Psoas muscle (tissue), 8 donors: ENCODE results near the gene TOR1AIP2. TPM values are rescaled to one million over a fixed set of nuclear protein-coding genes. Genes with fewer than 3 reads are reported as not detected.

Source experiments
- ATAC-seq, 4 donors: fragments of 200-7000 bp; cut with Tn5 transposase; one replicate each; pipeline ENCODE4 v1.9.1; 2020; ENCODE audit warnings: moderate library complexity in 3 of 4, mild to moderate bottlenecking in 2 of 4
- DNase-seq, 2 donors: peaks; one replicate each; pipeline ENCODE4 v3.0.0-alpha.2; 2020
- H3K27ac ChIP-seq: fragments of 200-600 bp; one replicate; pipeline ENCODE4 v1.8.0; 2022
- H3K27me3 ChIP-seq, 3 donors: fragments of 200-600 bp in 1 of 3; one replicate each; pipeline versions ENCODE4 v1.6.1 to v1.8.0; 2013 to 2022; ENCODE audit warnings: low read length in 2 of 3, mild to moderate bottlenecking in 2 of 3, moderate library complexity in 1 of 3; ENCODE audit not compliant: insufficient read depth in 3 of 3
- H3K36me3 ChIP-seq, 2 donors: fragments of 200-600 bp in 1 of 2; one replicate each; pipeline versions ENCODE4 v1.6.1 to v1.8.0; 2013 to 2022; ENCODE audit warnings: low read depth in 1 of 2, mild to moderate bottlenecking in 1 of 2, moderate library complexity in 1 of 2; ENCODE audit not compliant: insufficient read depth in 1 of 2
- H3K4me1 ChIP-seq: fragments of 200-600 bp; one replicate; pipeline ENCODE4 v1.8.0; 2022
- H3K4me3 ChIP-seq: fragments of 200-600 bp; one replicate; pipeline ENCODE4 v1.8.0; 2022; ENCODE audit warnings: mild to moderate bottlenecking
- H3K9me3 ChIP-seq: fragments of 200-600 bp; one replicate; pipeline ENCODE4 v1.8.0; 2022
- CTCF ChIP-seq: fragments of 200-600 bp; IDR thresholded peaks from one replicate; pipeline ENCODE4 v1.8.0; 2022; ENCODE audit warnings: antibody characterized with exemption
- WGBS, 3 donors: extraction: QIAGEN DNeasy Blood & Tissue Kit; methylation state at CpG; one replicate each; pipeline versions ENCODE4 v1.1.6 to v1.1.7; 2013; 5-methylcytosine and 5-hydroxymethylcytosine counted together
- intact Hi-C, 2 donors: fragments of 100-400 bp; cut with DNase I; formaldehyde crosslinking; loops; one replicate each; pipeline versions ENCODE4 v1.11.0 to v1.14.2; 2022
- polyA plus RNA-seq, 3 donors: library from polyadenylated mRNA; stranded (reverse); fragments of 200-250 nt; gene quantifications; one replicate each; pipeline ENCODE4 v1.2.3, GENCODE V29; 2013
- total RNA-seq, 4 donors: library from RNA; stranded (reverse); fragmentation: NEBNext Ultra II Directional in 2 of 4; extraction: Animal tissue kit (Norgen Biotek cat#: 25700) in 2 of 4; gene quantifications; one replicate each; pipeline versions ENCODE4 v1.2.1 to v1.2.4, GENCODE V29; 2021 to 2023
- donor health status: healthy with polysubstance abuse.
- donor health status: DM: no; HTN: no; CAD: no; lungs with moderate emphysema.
- donor health status: Bipolar disorder and iron deficiency.
- donor health status: healthy.
- donor health status: DM: yes; HTN: yes; CAD: no.
- donor health status: DM: no; HTN: no; CAD: no.
- donor health status: DM: no; HTN: no; CAD: no.
- donor health status: DM: yes; HTN: yes; CAD: no.

The TOR1AIP2 gene
- total and polyA plus RNA-seq, 7 donors = 10.9 to 98.3 (median 57.2) TPM

GRCh38 chr1:179924268-179924667 is 46.7 kb upstream of the TOR1AIP2 start:
- no peak for ATAC-seq
- 92 to 96% (median 96%) methylated on average over 1 of the region's 1 CpG for WGBS, 3 donors
- no peak overlapping the region for H3K27ac ChIP-seq
- no peak for TF ChIP-seq CTCF
- intact Hi-C loops = no loop called here
- H3K36me3 ChIP-seq = peaks cover 4 to 29% of the 10 kb centered on the region in 2 donors
- DNase-seq = no peak
- H3K27me3 ChIP-seq = no peaks in the 10 kb centered on the region
- no peak overlapping the region for H3K4me3 ChIP-seq
- peaks cover 7% of the 10 kb centered on the region for H3K4me1 ChIP-seq
- H3K9me3 ChIP-seq = no peaks in the 10 kb centered on the region

- DNase-seq (no peak), ATAC-seq (no peak)
- peaks cover 5 to 41% of the 10 kb centered on the region in 2 donors for H3K36me3 ChIP-seq
- no peak overlapping the region for H3K4me3 ChIP-seq
- peaks cover 7% of the 10 kb centered on the region for H3K4me1 ChIP-seq
- intact Hi-C loops = no loop called here
- no peak overlapping the region for H3K27ac ChIP-seq
- H3K9me3 ChIP-seq = no peaks in the 10 kb centered on the region
- no peak for TF ChIP-seq CTCF
- H3K27me3 ChIP-seq = no peaks in the 10 kb centered on the region
Observed at GRCh38 chr1:179923029-179923428, 45.4 kb upstream of the TOR1AIP2 start.

GRCh38 chr1:179921981-179922872 is 44.6 kb upstream of the TOR1AIP2 start:
- no peaks in the 10 kb centered on the region for H3K27me3 ChIP-seq
- H3K36me3 ChIP-seq = peaks cover 12 to 49% of the 10 kb centered on the region in 2 donors
- no peak overlapping the region for H3K27ac ChIP-seq
- TF ChIP-seq CTCF = no peak
- no peaks in the 10 kb centered on the region for H3K9me3 ChIP-seq
- DNase-seq (no peak), ATAC-seq (peak in 1 of 4 donors; percentile 29)
- intact Hi-C loops = no loop called here
- peaks cover 7% of the 10 kb centered on the region for H3K4me1 ChIP-seq
- 75 to 79% (median 77%) methylated on average over 8 of the region's 8 CpGs for WGBS, 3 donors
- no peak overlapping the region for H3K4me3 ChIP-seq

- DNase-seq (no peak), ATAC-seq (no peak)
- no peak overlapping the region for H3K27ac ChIP-seq
- H3K36me3 ChIP-seq = peaks cover 12 to 57% of the 10 kb centered on the region in 2 donors
- intact Hi-C loops = no loop called here
- no peak for TF ChIP-seq CTCF
- no peaks in the 10 kb centered on the region for H3K9me3 ChIP-seq
- no peak overlapping the region for H3K4me3 ChIP-seq
- H3K27me3 ChIP-seq = no peaks in the 10 kb centered on the region
- 94 to 98% (median 96%) methylated on average over 1 of the region's 1 CpG for WGBS, 3 donors
- H3K4me1 ChIP-seq = peaks cover 7% of the 10 kb centered on the region
Observed at GRCh38 chr1:179921472-179921871, 43.9 kb upstream of the TOR1AIP2 start.
